Vagina (tissue), 2 donors: ENCODE data around the gene CPVL. TPM values are rescaled to one million over a fixed set of nuclear protein-coding genes. Genes with fewer than 3 reads are reported as not detected.

Experiments used
- DNase-seq, 2 donors: peaks; one replicate each; pipeline ENCODE4 v3.0.0-alpha.2; 2017; ENCODE audit errors: extremely low spot score in 2 of 2
- H3K27ac ChIP-seq: fragments of 200-600 bp; sonication (generic); one replicate; pipeline ENCODE4 v1.5.1; 2019
- H3K27me3 ChIP-seq: fragments of 200-600 bp; sonication (generic); one replicate; pipeline ENCODE4 v1.5.1; 2019
- H3K36me3 ChIP-seq, 2 donors: fragments of 200-600 bp; sonication (generic); one replicate each; pipeline ENCODE4 v1.5.1; 2017 to 2019
- H3K4me1 ChIP-seq: fragments of 200-600 bp; sonication (generic); one replicate; pipeline ENCODE4 v1.5.1; 2019
- H3K4me3 ChIP-seq, 2 donors: fragments of 200-600 bp; sonication (generic); 1 replicate in 1 of 2; 2 replicates in 1 of 2; pipeline ENCODE4 v1.5.1; 2016 to 2019
- H3K9me3 ChIP-seq: fragments of 200-600 bp; sonication (generic); one replicate; pipeline ENCODE4 v1.5.1; 2019
- POLR2A ChIP-seq, 2 donors: fragments of 450-650 bp; IDR thresholded peaks; one replicate each; pipeline ENCODE4 v1.6.1; 2017; ENCODE audit warnings: antibody characterized with exemption in 2 of 2, mild to moderate bottlenecking in 2 of 2, moderate library complexity in 2 of 2
- POLR2AphosphoS5 ChIP-seq, 2 donors: sonication (generic); formaldehyde crosslinking; IDR thresholded peaks; one replicate each; pipeline ENCODE4 v1.9.0; 2017; ENCODE audit warnings: antibody characterized with exemption in 2 of 2, mild to moderate bottlenecking in 2 of 2, low read depth in 1 of 2; ENCODE audit not compliant: insufficient read depth in 1 of 2
- intact Hi-C: fragments of 100-400 bp; cut with DNase I; formaldehyde crosslinking; loops from one replicate; pipeline ENCODE4 v1.15.1; 2023
- total RNA-seq: library from RNA; depleted of rRNA; stranded (reverse); fragments of >200 nt; gene quantifications from one replicate; pipeline ENCODE4 v1.2.3, GENCODE V29; 2016
- TF ChIP-seq, protein P1 (sequence below), 3 experiments: fragments of 450-650 bp in 2 of 3; fragments of 200-600 bp in 1 of 3; sonication (generic) in 1 of 3; IDR thresholded peaks; one replicate each; pipeline ENCODE4 v1.5.1; 2017 to 2019; ENCODE audit warnings: antibody characterized with exemption in 3 of 3, mild to moderate bottlenecking in 2 of 3, moderate library complexity in 2 of 3

CPVL gene
- total RNA-seq, 1 donor from 2014 or later: 9.6 TPM

DNA sequence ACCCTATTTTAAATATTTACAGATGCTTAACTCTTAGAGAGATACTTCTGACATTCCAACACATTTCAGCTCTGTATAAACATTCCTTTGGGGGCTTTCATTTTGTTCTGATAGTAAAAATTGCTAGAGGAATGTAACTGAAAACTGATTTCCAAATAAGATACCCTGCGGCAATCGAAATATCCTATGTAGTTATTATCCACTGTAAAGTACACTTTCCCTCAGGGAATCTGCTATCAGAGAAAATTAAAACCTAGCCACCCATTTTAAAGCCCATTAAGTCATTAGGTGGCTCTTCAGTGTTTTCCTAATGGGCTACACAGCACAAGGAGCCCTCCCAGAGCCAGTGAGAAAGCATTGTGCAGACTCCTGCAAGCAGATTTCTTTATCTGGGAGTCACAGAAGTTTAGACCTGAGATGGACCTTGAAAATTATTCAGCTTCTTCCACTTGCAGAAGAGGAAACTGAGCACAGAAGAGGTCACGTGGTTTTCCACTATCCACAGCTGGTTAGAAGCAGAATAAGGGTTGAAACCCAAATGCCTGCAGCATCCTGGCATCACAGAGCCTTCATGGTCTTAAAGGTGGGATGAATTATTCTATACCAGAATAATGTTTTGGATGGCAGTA is 12.6 kb upstream of the CPVL start:
- no peaks in the 10 kb centered on the region for H3K4me1 ChIP-seq
- TF ChIP-seq POLR2A (IDR thresholded peaks at IDR 0.05) (no peak), POLR2AphosphoS5 (IDR thresholded peaks at IDR 0.05; ENCODE audit: insufficient read depth in 1 of 2, low read depth in 1 of 2) (no peak)
- TF ChIP-seq, protein P1, sequence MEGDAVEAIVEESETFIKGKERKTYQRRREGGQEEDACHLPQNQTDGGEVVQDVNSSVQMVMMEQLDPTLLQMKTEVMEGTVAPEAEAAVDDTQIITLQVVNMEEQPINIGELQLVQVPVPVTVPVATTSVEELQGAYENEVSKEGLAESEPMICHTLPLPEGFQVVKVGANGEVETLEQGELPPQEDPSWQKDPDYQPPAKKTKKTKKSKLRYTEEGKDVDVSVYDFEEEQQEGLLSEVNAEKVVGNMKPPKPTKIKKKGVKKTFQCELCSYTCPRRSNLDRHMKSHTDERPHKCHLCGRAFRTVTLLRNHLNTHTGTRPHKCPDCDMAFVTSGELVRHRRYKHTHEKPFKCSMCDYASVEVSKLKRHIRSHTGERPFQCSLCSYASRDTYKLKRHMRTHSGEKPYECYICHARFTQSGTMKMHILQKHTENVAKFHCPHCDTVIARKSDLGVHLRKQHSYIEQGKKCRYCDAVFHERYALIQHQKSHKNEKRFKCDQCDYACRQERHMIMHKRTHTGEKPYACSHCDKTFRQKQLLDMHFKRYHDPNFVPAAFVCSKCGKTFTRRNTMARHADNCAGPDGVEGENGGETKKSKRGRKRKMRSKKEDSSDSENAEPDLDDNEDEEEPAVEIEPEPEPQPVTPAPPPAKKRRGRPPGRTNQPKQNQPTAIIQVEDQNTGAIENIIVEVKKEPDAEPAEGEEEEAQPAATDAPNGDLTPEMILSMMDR (IDR thresholded peaks at IDR 0.05): no peak
- H3K27ac ChIP-seq: no peak overlapping the region

DNA sequence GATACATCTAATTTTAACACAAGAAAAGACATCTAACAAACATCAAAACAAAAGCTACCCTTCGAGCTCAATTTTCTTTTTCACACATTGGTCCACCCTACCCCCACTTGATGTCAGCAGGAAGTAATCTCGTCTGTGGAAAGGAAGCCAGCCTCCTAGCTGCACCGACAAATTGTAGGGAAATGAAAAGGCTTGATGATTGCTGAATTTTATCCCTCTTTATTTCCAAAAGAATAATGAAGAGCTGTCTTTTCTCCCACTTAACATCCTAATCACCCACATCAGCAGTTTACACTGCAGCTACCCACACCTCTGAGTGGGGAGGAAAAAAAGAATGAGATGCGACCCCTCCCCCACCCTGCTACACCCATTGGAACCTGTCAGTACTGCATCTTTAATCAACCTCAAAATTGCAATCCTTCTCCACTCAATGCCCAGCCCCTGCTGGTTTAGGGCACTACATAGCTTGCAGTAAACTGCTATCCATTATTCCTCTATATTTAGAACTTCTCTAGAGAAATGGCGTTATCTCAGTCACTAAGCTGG is 10.6 kb upstream of the CPVL start:
- Histone ChIP-seq H3K36me3 (no peaks in the 10 kb centered on the region), H3K4me1 (no peaks in the 10 kb centered on the region), H3K9me3 (no peaks in the 10 kb centered on the region), H3K4me3 (no peak overlapping the region), H3K27me3 (no peaks in the 10 kb centered on the region), H3K27ac (no peak overlapping the region)
- DNase-seq: no peak
- intact Hi-C loops: no loop called here
- TF ChIP-seq POLR2A (IDR thresholded peaks at IDR 0.05) (no peak), POLR2AphosphoS5 (IDR thresholded peaks at IDR 0.05; ENCODE audit: insufficient read depth in 1 of 2, low read depth in 1 of 2) (no peak)
- TF ChIP-seq, protein P1 (IDR thresholded peaks at IDR 0.05): no peak

More for the DNA sequence above, 12.6 kb upstream of the CPVL start:
- no peak overlapping the region for H3K4me3 ChIP-seq
- no peaks in the 10 kb centered on the region for H3K36me3 ChIP-seq
- DNase-seq: no peak
- H3K27me3 ChIP-seq: no peaks in the 10 kb centered on the region
- intact Hi-C loops: no loop called here
- no peaks in the 10 kb centered on the region for H3K9me3 ChIP-seq

DNA sequence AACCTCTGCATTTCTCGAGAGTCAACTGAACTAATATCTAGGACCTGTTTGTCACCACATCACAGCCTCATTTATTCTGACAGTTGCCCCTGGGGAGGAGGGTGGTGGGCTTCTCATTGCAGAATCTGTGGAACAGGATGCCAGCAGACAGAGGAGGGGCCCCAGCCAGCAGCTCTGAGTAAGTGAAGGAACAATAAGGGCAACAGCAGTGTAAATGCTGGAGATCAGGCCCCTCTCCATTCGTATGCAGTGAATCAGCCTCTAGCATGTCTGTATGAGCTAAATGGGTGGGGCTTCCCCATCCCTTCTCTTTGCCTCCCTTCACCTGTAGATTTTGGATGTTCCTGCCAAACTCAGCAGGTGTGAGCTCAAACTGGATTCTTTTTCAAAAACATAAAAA is 7.7 kb upstream of the CPVL start:
- Histone ChIP-seq H3K36me3 (no peaks in the 10 kb centered on the region), H3K4me1 (no peaks in the 10 kb centered on the region), H3K27me3 (no peaks in the 10 kb centered on the region), H3K4me3 (no peak overlapping the region), H3K9me3 (no peaks in the 10 kb centered on the region), H3K27ac (no peak overlapping the region)
- TF ChIP-seq, protein P1 (IDR thresholded peaks at IDR 0.05): no peak
- TF ChIP-seq POLR2A (IDR thresholded peaks at IDR 0.05) (no peak), POLR2AphosphoS5 (IDR thresholded peaks at IDR 0.05; ENCODE audit: insufficient read depth in 1 of 2, low read depth in 1 of 2) (no peak)
- peak in 1 of 2 donors; percentile 18 for DNase-seq
- intact Hi-C loops: no loop called here

DNA sequence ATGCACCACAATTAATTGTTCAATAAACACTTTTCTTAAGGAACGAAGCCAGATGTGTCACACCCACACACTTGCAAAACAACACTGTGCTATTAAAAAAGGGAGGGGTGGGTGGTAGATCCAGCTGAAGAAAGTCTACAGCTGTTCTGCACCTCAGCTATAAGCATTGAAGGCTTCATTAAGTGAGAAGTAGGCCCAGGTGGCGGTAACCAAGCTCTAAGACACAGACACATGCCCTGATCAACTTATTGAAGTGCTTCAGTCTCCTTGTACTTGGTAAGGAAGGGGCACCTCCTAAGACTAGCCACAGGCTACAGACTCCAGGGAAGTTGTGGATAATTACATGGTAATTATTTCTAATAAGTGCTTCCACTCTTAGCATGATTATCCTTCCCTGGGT is 4.5 kb upstream of the CPVL start:
- intact Hi-C loops: no loop called here
- Histone ChIP-seq H3K36me3 (no peaks in the 10 kb centered on the region), H3K4me1 (peaks cover 21% of the 10 kb centered on the region), H3K9me3 (no peaks in the 10 kb centered on the region), H3K27ac (no peak overlapping the region), H3K4me3 (no peak overlapping the region), H3K27me3 (no peaks in the 10 kb centered on the region)
- TF ChIP-seq POLR2A (IDR thresholded peaks at IDR 0.05) (no peak), POLR2AphosphoS5 (IDR thresholded peaks at IDR 0.05; ENCODE audit: insufficient read depth in 1 of 2, low read depth in 1 of 2) (no peak)
- TF ChIP-seq, protein P1 (IDR thresholded peaks at IDR 0.05): no peak
- peak in 1 of 2 donors; percentile 37 for DNase-seq

DNA sequence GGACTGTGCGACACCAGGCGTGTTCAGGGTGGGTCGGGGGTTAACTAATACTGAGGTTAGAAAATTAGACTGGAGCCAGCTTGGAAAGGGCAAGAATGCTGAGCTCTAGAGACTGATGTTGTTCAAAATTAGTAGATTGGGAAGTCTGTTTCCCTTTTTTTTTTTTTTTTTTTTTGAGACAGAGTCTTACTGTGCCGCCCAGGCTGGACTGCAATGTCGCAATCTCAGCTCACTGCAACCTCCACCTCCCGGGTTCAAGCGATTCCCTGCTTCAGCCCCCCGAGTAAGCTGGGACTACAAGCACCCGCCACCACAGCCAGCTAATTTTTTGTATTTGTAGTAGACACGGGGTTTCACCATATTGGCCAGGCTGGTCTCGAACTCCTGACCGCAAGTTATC is 2.7 kb upstream of the CPVL start:
- H3K9me3 ChIP-seq: no peaks in the 10 kb centered on the region
- H3K4me1 ChIP-seq: peaks cover 31% of the 10 kb centered on the region
- DNase-seq: peak in 1 of 2 donors; percentile 37
- H3K36me3 ChIP-seq: no peaks in the 10 kb centered on the region
- H3K4me3 ChIP-seq: no peak overlapping the region
- H3K27me3 ChIP-seq: no peaks in the 10 kb centered on the region
- H3K27ac ChIP-seq: no peak overlapping the region
- intact Hi-C loops: no loop called here
- TF ChIP-seq POLR2A (IDR thresholded peaks at IDR 0.05) (no peak), POLR2AphosphoS5 (IDR thresholded peaks at IDR 0.05; ENCODE audit: insufficient read depth in 1 of 2, low read depth in 1 of 2) (no peak)
- TF ChIP-seq, protein P1 (IDR thresholded peaks at IDR 0.05): no peak
